ENCODE measurements around the gene SP9.
"Not testable (repeated sequence)": the region's sequence is repeated elsewhere in the genome, so short reads cannot be mapped to it uniquely, and the experiment has no call there.

- TF ChIP-seq CTCF (IDR thresholded peaks at IDR 0.05; ENCODE audit: low read length); EZH2 (IDR thresholded peaks at IDR 0.05; ENCODE audit: borderline replicate concordance, low read length): not testable (repeated sequence)
Measured at GRCh38 chr2:174363492-174364225, 28.9 kb downstream of the SP9 start.
